Retina (tissue), 1 donor: Measurements from ENCODE around the gene DAPK2.

Experiments
- DNase-seq: peaks from one replicate; pipeline ENCODE4 v3.0.0-alpha.2; 2016

The DAPK2 gene

DNA sequence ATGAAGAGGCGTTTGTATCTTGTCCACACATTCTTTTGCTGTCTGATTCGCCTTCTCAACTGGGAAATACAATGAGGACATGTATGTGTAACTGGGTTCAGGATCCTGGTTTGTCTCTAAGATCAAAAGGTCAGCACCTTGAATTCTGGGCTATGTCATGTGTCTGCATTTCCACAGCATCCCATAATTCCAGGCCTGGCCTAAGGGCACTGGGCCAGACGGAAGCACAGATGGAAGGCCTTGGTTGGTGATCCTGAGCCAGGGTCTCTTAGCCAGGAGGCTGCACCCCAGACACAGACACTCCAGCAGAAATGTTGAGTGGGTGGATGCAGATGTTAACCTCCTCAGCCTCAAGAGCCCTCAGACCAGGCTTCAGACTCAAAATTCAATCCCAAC is 188.8 kb downstream of the DAPK2 start:
- DNase-seq: no peak
